HepG2 (cell line): ENCODE measurements around the gene CD180. TPM values are rescaled to one million over a fixed set of nuclear protein-coding genes. Genes with fewer than 3 reads are reported as not detected.

Experiments
- ATAC-seq: fragments of 200-7000 bp; cut with Tn5 transposase; 3 replicates; pipeline ENCODE4 v1.9.1; 2020; ENCODE audit warnings: mild to moderate bottlenecking, moderate library complexity
- BruUV-seq: library from RNA; stranded (reverse); fragments of 400-500 nt; replicated peaks from 2 replicates; lab custom pipeline; 2021; lab: Mats Ljungman, UMichigan
- CTCF ChIA-PET: fragments of 300-600 bp; formaldehyde crosslinking; extraction: SDS; loops from one replicate; lab custom pipeline; 2021; ENCODE audit warnings: low total read pairs, inconsistent platforms, low intra/inter-chr PET ratio; lab: Yijun Ruan, JAX
- POLR2A ChIA-PET: fragments of 350-600 bp; sonication (Branson Sonifier 250); formaldehyde crosslinking; loops from one replicate; lab custom pipeline; 2020; ENCODE audit warnings: antibody characterized with exemption, inconsistent platforms; lab: Yijun Ruan, JAX
- DNase-seq: peaks from one replicate; pipeline ENCODE4 v3.0.0-alpha.2; 2015; ENCODE audit warnings: low spot score
- FAIRE-seq: peaks from 3 replicates; lab custom pipeline; 2011; peaks lifted over from hg19 to GRCh38; lab: Jason Lieb, UNC
- H2AFZ ChIP-seq: one replicate; pipeline ENCODE4 v1.6.1; 2011; ENCODE audit warnings: low read length, inconsistent platforms
- H3K27ac ChIP-seq: fragments of 300-600 bp; 3 replicates; pipeline ENCODE4 v1.8.0; 2011; ENCODE audit warnings: mixed run types, mild to moderate bottlenecking, mixed read lengths, low read length, inconsistent platforms; ENCODE audit not compliant: insufficient read depth; ENCODE audit errors: extremely low read length
- H3K27me3 ChIP-seq, 2 experiments: fragments of 200-600 bp in 1 of 2; 2 replicates in 1 of 2; 3 replicates in 1 of 2; pipeline versions ENCODE4 v1.6.0 to v1.8.0; 2011; ENCODE audit warnings: low read length in 2 of 2, mild to moderate bottlenecking in 2 of 2, moderate library complexity in 2 of 2, inconsistent platforms in 1 of 2; ENCODE audit not compliant: insufficient read depth in 2 of 2, control insufficient read depth in 1 of 2
- H3K36me3 ChIP-seq, 2 experiments: fragments of 200-600 bp in 1 of 2; replicated peaks in 1 of 2; 2 replicates in 1 of 2; 3 replicates in 1 of 2; pipeline versions ENCODE4 v1.5.1 to v1.8.0; 2011; ENCODE audit warnings: low read length in 2 of 2, inconsistent platforms in 1 of 2; ENCODE audit not compliant: insufficient read depth in 2 of 2, control insufficient read depth in 1 of 2
- H3K4me1 ChIP-seq: 2 replicates; pipeline ENCODE4 v1.5.1; 2012; ENCODE audit warnings: low read length, inconsistent platforms; ENCODE audit not compliant: insufficient read depth
- H3K4me2 ChIP-seq: 2 replicates; pipeline ENCODE4 v1.6.0; 2011; ENCODE audit warnings: low read depth, low read length, inconsistent platforms
- H3K4me3 ChIP-seq, 3 experiments: fragments of 200-600 bp in 1 of 3; sonication (generic), shearing (Covaris generic) in 1 of 3; replicated peaks in 1 of 3; 2 replicates each; pipeline ENCODE4 v1.5.1; 2011 to 2016; ENCODE audit warnings: low read length in 3 of 3, inconsistent platforms in 2 of 3, low read depth in 2 of 3, mild to moderate bottlenecking in 2 of 3, control low read depth in 1 of 3, mixed read lengths in 1 of 3; ENCODE audit not compliant: insufficient read depth in 1 of 3
- H3K79me2 ChIP-seq: one replicate; pipeline ENCODE4 v1.6.1; 2011; ENCODE audit warnings: low read length, inconsistent platforms; ENCODE audit not compliant: insufficient read depth
- H3K9ac ChIP-seq: 2 replicates; pipeline ENCODE4 v1.6.0; 2011; ENCODE audit warnings: mild to moderate bottlenecking, low read depth, low read length, inconsistent platforms; ENCODE audit not compliant: insufficient read depth
- H3K9me3 ChIP-seq: 2 replicates; pipeline ENCODE4 v1.5.1; 2012; ENCODE audit warnings: mild to moderate bottlenecking, low read length
- H4K20me1 ChIP-seq: 2 replicates; pipeline ENCODE4 v1.6.0; 2011; ENCODE audit warnings: inconsistent platforms, mild to moderate bottlenecking, low read length, moderate library complexity; ENCODE audit not compliant: insufficient read depth
- GPBP1L1 ChIP-seq: sonication (generic); formaldehyde crosslinking; IDR thresholded peaks from 2 replicates; pipeline ENCODE4 v1.5.0; 2020; ENCODE audit warnings: mild to moderate bottlenecking, missing genetic modification reagents
- IRF1 ChIP-seq: sonication (generic); formaldehyde crosslinking; IDR thresholded peaks from 2 replicates; pipeline ENCODE4 v1.4.0; 2020; ENCODE audit warnings: low read depth, mild to moderate bottlenecking, missing genetic modification reagents
- KLF15 ChIP-seq: sonication (generic); formaldehyde crosslinking; IDR thresholded peaks from 2 replicates; pipeline ENCODE4 v1.8.1; 2023; ENCODE audit warnings: borderline replicate concordance, mild to moderate bottlenecking, inconsistent platforms, missing genetic modification reagents, mixed read lengths
- MTERF4 ChIP-seq: sonication (generic); formaldehyde crosslinking; IDR thresholded peaks from 2 replicates; pipeline ENCODE4 v1.8.0; 2023; ENCODE audit warnings: mild to moderate bottlenecking, missing genetic modification reagents
- PHB2 ChIP-seq: fragments of 450-650 bp; IDR thresholded peaks from 2 replicates; pipeline ENCODE4 v1.6.1; 2018; ENCODE audit not compliant: partially characterized antibody
- POLR2G ChIP-seq: fragments of 200-400 bp; formaldehyde crosslinking; IDR thresholded peaks from 2 replicates; pipeline ENCODE4 v1.6.1; 2018; ENCODE audit warnings: mild to moderate bottlenecking, low read depth, low read length, moderate library complexity
- RFXANK ChIP-seq: IDR thresholded peaks from 2 replicates; pipeline ENCODE4 v1.6.1; 2016
- ZBTB1 ChIP-seq: sonication (generic); formaldehyde crosslinking; IDR thresholded peaks from 2 replicates; pipeline ENCODE4 v1.4.0; 2020; ENCODE audit warnings: missing genetic modification reagents, borderline replicate concordance
- ZBTB38 ChIP-seq: sonication (generic); formaldehyde crosslinking; IDR thresholded peaks from 2 replicates; pipeline ENCODE4 v1.5.1; 2020; ENCODE audit warnings: mild to moderate bottlenecking, missing genetic modification reagents
- ZNF17 ChIP-seq: sonication (generic); formaldehyde crosslinking; IDR thresholded peaks from 2 replicates; pipeline ENCODE4 v1.5.0; 2020; ENCODE audit warnings: mild to moderate bottlenecking, missing genetic modification reagents
- ZNF44 ChIP-seq: sonication (generic); formaldehyde crosslinking; IDR thresholded peaks from 2 replicates; pipeline ENCODE4 v1.5.1; 2020; ENCODE audit warnings: mild to moderate bottlenecking, missing genetic modification reagents
- ZNF572 ChIP-seq: sonication (generic); formaldehyde crosslinking; IDR thresholded peaks from 2 replicates; pipeline ENCODE4 v1.5.1; 2020; ENCODE audit warnings: mild to moderate bottlenecking, missing genetic modification reagents
- ZNF589 ChIP-seq: sonication (generic); formaldehyde crosslinking; conservative IDR thresholded peaks from 2 replicates; pipeline ENCODE4 v1.8.0; 2022; ENCODE audit warnings: mild to moderate bottlenecking, moderate library complexity, missing genetic modification reagents
- ZNF777 ChIP-seq: sonication (generic); formaldehyde crosslinking; IDR thresholded peaks from 2 replicates; pipeline ENCODE4 v1.4.0; 2020; ENCODE audit warnings: missing genetic modification reagents
- ZNF891 ChIP-seq: sonication (generic); formaldehyde crosslinking; IDR thresholded peaks from 2 replicates; pipeline ENCODE4 v1.5.0; 2020; ENCODE audit warnings: mild to moderate bottlenecking, missing genetic modification reagents
- WGBS: methylation state at CpG from one replicate; pipeline ENCODE4 v1.1.6; 2017; ENCODE audit warnings: low lambda C conversion rate; 5-methylcytosine and 5-hydroxymethylcytosine counted together
- in situ Hi-C: cut with HindIII; loops from 2 replicates; pipeline ENCODE4 v1.10.0; 2017; ENCODE audit warnings: low pct_unique_long_range_greater_than_20kb; ENCODE audit not compliant: extremely low pct_ligation_motif_present
- intact Hi-C: fragments of 100-400 bp; cut with micrococcal nuclease; formaldehyde crosslinking; loops from one replicate; pipeline ENCODE4 v1.10.0; 2022; ENCODE audit not compliant: unreplicated experiment
- polyA plus RNA-seq, 8 experiments: library from polyadenylated mRNA; depleted of rRNA in 3 of 8; stranded (reverse) in 7 of 8; unstranded in 1 of 8; fragments of >200 nt; fragmentation: Illumina TruSeq in 4 of 8; extraction: Trizol in 4 of 8; gene quantifications; 2 replicates each; pipeline versions ENCODE4 v1.2.1 to v1.2.3, GENCODE V29; 2011 to 2016; ENCODE audit warnings: low read depth in 4 of 8, missing spikeins in 1 of 8, mixed read lengths in 1 of 8; ENCODE audit not compliant: insufficient read depth in 1 of 8
- total RNA-seq, 5 experiments: library from RNA; depleted of rRNA; stranded (reverse); fragments of >200 nt; fragmentation: Illumina TruSeq; extraction: Trizol; gene quantifications; 2 replicates each; pipeline ENCODE4 v1.2.3, GENCODE V29; 2016; ENCODE audit warnings: low read depth in 1 of 5

The CD180 gene
- total and polyA plus RNA-seq, 2 of the 13 experiments (the other 11 are each of a cell fraction or from before 2014, with no cell fraction given): not detected

- H3K4me1 ChIP-seq: no peaks in the 10 kb centered on the region
- 90% methylated on average over 3 of the region's 3 CpGs for WGBS
- ATAC-seq: no peak
- no peaks in the 10 kb centered on the region for H3K79me2 ChIP-seq
- no peaks in the 10 kb centered on the region for H3K9me3 ChIP-seq
- H2AFZ ChIP-seq: no peak overlapping the region
- POLR2A ChIA-PET: no interaction called here
- in situ Hi-C loops: no loop called here
- BruUV-seq: no TSS peak
- no peak overlapping the region for H3K4me2 ChIP-seq
- no peak overlapping the region for H3K9ac ChIP-seq
- DNase-seq: no peak
- CTCF ChIA-PET: no interaction called here
- no peak overlapping the region for H3K4me3 ChIP-seq
- intact Hi-C loops: no loop called here
- FAIRE-seq: no peak
- H3K27me3 ChIP-seq: no peaks in the 10 kb centered on the region
- H4K20me1 ChIP-seq: no peaks in the 10 kb centered on the region
- no peak for TF ChIP-seq IRF1 (CRISPR knock-in tag)
- no peak for TF ChIP-seq MTERF4
- TF ChIP-seq PHB2: no peak
- TF ChIP-seq ZBTB38 (CRISPR knock-in tag): no peak
- TF ChIP-seq ZNF589: no peak
- TF ChIP-seq ZNF44: no peak
- TF ChIP-seq ZNF17 (CRISPR knock-in tag): no peak
- no peak for TF ChIP-seq ZBTB1 (CRISPR knock-in tag)
- TF ChIP-seq ZNF891 (CRISPR knock-in tag): no peak
- TF ChIP-seq ZNF572 (CRISPR knock-in tag): no peak
- TF ChIP-seq POLR2G: no peak
- no peak for TF ChIP-seq KLF15 (CRISPR knock-in tag)
- no peak for TF ChIP-seq ZNF777
- no peak for TF ChIP-seq RFXANK (CRISPR knock-in tag)
- TF ChIP-seq GPBP1L1 (CRISPR knock-in tag): no peak
- H3K36me3 ChIP-seq: peaks cover 1 to 21% of the 10 kb centered on the region in 2 experiments; a peak in 4 of 5 replicates
- no peak overlapping the region for H3K27ac ChIP-seq
Observed at GRCh38 chr5:67160985-67161384, 35.6 kb downstream of the CD180 start.
